ENCODE results near the gene P3H2. TPM values are rescaled to one million over a fixed set of nuclear protein-coding genes. Genes with fewer than 3 reads are reported as not detected.
"Not testable (repeated sequence)": the region's sequence is repeated elsewhere in the genome, so short reads cannot be mapped to it uniquely, and the experiment has no call there.

P3H2 gene
- total and polyA plus RNA-seq, 2 donors (not counting 1 experiment from before 2014, with no cell fraction given) = 20.5 to 21.6 TPM

DNA sequence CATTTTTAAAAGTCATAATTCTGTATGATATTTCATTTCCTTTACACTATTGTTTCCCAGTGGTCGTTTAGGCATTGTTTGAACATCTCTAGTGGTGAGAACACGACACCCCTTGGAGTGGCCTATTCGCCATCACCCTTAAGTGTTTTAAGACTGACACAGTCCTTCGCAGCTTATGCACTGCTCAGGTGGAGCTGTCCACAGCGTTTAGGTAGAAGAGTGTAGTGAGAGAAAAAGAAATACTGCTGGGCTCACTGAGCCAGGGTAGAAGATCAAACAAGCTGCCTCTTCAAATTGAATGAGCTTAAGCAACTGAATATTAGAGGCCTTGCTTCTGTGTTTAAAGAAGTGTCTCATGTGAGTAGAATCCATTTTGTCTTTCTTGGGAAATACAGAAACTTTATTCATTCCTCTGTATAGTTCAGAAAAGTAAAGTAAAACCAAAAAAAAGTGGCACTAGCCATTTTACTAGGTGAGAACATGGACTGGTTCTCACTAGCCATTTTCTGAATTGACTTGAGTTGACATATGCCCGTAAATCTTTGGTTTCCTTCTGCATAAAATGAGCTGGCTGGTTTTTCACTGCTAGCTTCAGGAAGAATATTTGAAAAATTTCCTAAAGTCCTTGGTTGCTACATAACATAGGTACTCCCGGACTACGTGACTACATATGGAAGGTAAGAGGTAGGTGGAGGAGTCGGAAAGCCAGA, 155.9 kb downstream of the P3H2 start:
- Histone ChIP-seq H3K9ac (ENCODE audit: insufficient read depth, low read length) (no peak overlapping the region), H3K9me3 (ENCODE audit: control insufficient read depth, insufficient read depth, low read depth, low read length) (no peaks in the 10 kb centered on the region), H3K4me2 (ENCODE audit: extremely low read depth, insufficient read depth, low read length) (no peak overlapping the region), H3K36me3 (ENCODE audit: control insufficient read depth, insufficient read depth, low read length) (no peaks in the 10 kb centered on the region), H3K79me2 (ENCODE audit: control insufficient read depth, insufficient read depth, low read length) (no peaks in the 10 kb centered on the region), H3K4me3 (replicated peaks in 1 of 4; ENCODE audit: control extremely low read depth in 1 of 4, insufficient read depth in 1 of 4, low read depth in 3 of 4, low read length in 4 of 4) (no peak overlapping the region), H3K27ac (ENCODE audit: insufficient read depth, low read length) (no peak overlapping the region), H4K20me1 (ENCODE audit: control insufficient read depth, extremely low read depth, insufficient read depth, low read length) (no peaks in the 10 kb centered on the region), H3K27me3 (ENCODE audit: control insufficient read depth, insufficient read depth, low read length) (no peaks in the 10 kb centered on the region), H2AFZ (ENCODE audit: low read length) (no peak overlapping the region), H3K4me1 (ENCODE audit: control insufficient read depth, extremely low read depth, insufficient read depth, low read length) (no peaks in the 10 kb centered on the region)
- no peak for TF ChIP-seq EZH2 (IDR thresholded peaks at IDR 0.05; ENCODE audit: low read length, missing control alignments)
- TF ChIP-seq, protein P1, sequence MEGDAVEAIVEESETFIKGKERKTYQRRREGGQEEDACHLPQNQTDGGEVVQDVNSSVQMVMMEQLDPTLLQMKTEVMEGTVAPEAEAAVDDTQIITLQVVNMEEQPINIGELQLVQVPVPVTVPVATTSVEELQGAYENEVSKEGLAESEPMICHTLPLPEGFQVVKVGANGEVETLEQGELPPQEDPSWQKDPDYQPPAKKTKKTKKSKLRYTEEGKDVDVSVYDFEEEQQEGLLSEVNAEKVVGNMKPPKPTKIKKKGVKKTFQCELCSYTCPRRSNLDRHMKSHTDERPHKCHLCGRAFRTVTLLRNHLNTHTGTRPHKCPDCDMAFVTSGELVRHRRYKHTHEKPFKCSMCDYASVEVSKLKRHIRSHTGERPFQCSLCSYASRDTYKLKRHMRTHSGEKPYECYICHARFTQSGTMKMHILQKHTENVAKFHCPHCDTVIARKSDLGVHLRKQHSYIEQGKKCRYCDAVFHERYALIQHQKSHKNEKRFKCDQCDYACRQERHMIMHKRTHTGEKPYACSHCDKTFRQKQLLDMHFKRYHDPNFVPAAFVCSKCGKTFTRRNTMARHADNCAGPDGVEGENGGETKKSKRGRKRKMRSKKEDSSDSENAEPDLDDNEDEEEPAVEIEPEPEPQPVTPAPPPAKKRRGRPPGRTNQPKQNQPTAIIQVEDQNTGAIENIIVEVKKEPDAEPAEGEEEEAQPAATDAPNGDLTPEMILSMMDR (conservative IDR thresholded peaks at IDR 0.05 in 1 of 2, IDR thresholded peaks at IDR 0.05 in 1 of 2; ENCODE audit: low read depth in 1 of 2, low read length in 2 of 2) = no peak
- DNase-seq (ENCODE audit: low read depth in 2 of 2) = no peak

DNA sequence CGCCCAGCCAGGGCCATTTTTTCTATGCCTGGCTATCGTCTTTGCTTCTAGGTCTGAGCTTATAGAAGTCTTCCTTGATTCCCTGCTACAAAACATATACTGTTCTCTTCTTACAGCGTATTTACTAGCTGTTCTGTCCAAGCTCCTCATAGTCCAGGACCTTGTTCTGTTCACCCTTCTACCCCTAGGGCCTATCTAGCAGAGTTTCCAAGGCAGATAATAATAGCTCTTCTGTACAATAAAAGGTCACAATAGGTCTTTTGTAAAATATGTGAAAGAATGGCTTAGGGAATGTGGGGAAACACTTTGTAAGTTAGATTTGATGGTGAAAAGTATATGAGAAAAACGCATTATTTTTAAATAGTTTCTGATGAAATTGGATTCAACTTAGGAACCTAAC, 158.2 kb downstream of the P3H2 start:
- H4K20me1 ChIP-seq (ENCODE audit: control insufficient read depth, extremely low read depth, insufficient read depth, low read length) = no peaks in the 10 kb centered on the region
- H3K9ac ChIP-seq (ENCODE audit: insufficient read depth, low read length) = no peak overlapping the region
- TF ChIP-seq, protein P1 (conservative IDR thresholded peaks at IDR 0.05 in 1 of 2, IDR thresholded peaks at IDR 0.05 in 1 of 2; ENCODE audit: low read depth in 1 of 2, low read length in 2 of 2) = no peak
- TF ChIP-seq EZH2 (IDR thresholded peaks at IDR 0.05; ENCODE audit: low read length, missing control alignments) = no peak
- H3K27ac ChIP-seq (ENCODE audit: insufficient read depth, low read length) = no peak overlapping the region
- no peak overlapping the region for H3K4me3 ChIP-seq (replicated peaks in 1 of 4; ENCODE audit: control extremely low read depth in 1 of 4, insufficient read depth in 1 of 4, low read depth in 3 of 4, low read length in 4 of 4)
- no peak for DNase-seq (ENCODE audit: low read depth in 2 of 2)
- no peaks in the 10 kb centered on the region for H3K27me3 ChIP-seq (ENCODE audit: control insufficient read depth, insufficient read depth, low read length)
- no peaks in the 10 kb centered on the region for H3K36me3 ChIP-seq (ENCODE audit: control insufficient read depth, insufficient read depth, low read length)
- H3K4me2 ChIP-seq (ENCODE audit: extremely low read depth, insufficient read depth, low read length) = no peak overlapping the region
- no peak overlapping the region for H2AFZ ChIP-seq (ENCODE audit: low read length)
- H3K4me1 ChIP-seq (ENCODE audit: control insufficient read depth, extremely low read depth, insufficient read depth, low read length) = no peaks in the 10 kb centered on the region
- H3K9me3 ChIP-seq (ENCODE audit: control insufficient read depth, insufficient read depth, low read depth, low read length) = no peaks in the 10 kb centered on the region
- no peaks in the 10 kb centered on the region for H3K79me2 ChIP-seq (ENCODE audit: control insufficient read depth, insufficient read depth, low read length)

DNA sequence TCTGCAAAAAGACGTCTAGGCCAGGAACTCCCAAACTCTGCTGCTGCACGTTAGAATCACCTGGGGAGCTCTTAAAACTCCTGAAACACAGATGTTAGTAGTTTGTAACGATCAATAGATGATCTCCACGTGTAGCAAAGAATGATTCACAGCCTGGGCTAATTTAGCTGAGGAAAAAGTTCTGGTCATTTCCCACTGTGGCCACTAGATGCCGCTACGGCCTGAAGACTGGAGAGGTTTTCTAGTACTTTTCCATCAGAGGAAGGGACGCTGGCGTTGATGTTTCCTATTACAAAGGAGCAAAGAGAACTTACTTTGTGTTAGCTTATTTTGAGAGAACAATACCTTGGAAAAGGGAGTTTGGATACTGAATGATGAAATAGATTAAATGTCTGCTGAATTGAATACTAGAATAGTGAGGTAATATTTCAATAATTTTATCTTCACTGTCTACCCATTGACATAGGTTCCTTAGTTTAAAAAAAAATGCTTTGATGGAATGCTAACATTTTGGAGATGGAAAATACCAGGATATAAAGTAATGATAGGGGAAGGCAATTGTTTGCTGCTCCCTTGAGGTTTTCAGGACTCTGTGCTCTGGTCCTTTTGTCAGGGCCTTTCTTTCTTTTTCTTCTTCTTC, 159.1 kb downstream of the P3H2 start:
- Histone ChIP-seq H3K27ac (ENCODE audit: insufficient read depth, low read length) (no peak overlapping the region), H3K4me2 (ENCODE audit: extremely low read depth, insufficient read depth, low read length) (no peak overlapping the region), H3K9me3 (ENCODE audit: control insufficient read depth, insufficient read depth, low read depth, low read length) (no peaks in the 10 kb centered on the region), H3K4me1 (ENCODE audit: control insufficient read depth, extremely low read depth, insufficient read depth, low read length) (no peaks in the 10 kb centered on the region), H3K9ac (ENCODE audit: insufficient read depth, low read length) (no peak overlapping the region), H3K4me3 (replicated peaks in 1 of 4; ENCODE audit: control extremely low read depth in 1 of 4, insufficient read depth in 1 of 4, low read depth in 3 of 4, low read length in 4 of 4) (no peak overlapping the region), H4K20me1 (ENCODE audit: control insufficient read depth, extremely low read depth, insufficient read depth, low read length) (no peaks in the 10 kb centered on the region), H3K27me3 (ENCODE audit: control insufficient read depth, insufficient read depth, low read length) (no peaks in the 10 kb centered on the region), H3K79me2 (ENCODE audit: control insufficient read depth, insufficient read depth, low read length) (no peaks in the 10 kb centered on the region), H2AFZ (ENCODE audit: low read length) (no peak overlapping the region), H3K36me3 (ENCODE audit: control insufficient read depth, insufficient read depth, low read length) (no peaks in the 10 kb centered on the region)
- peak; percentile 71 to 80 for DNase-seq (ENCODE audit: low read depth in 2 of 2)
- no peak for TF ChIP-seq EZH2 (IDR thresholded peaks at IDR 0.05; ENCODE audit: low read length, missing control alignments)
- TF ChIP-seq, protein P1 (conservative IDR thresholded peaks at IDR 0.05 in 1 of 2, IDR thresholded peaks at IDR 0.05 in 1 of 2; ENCODE audit: low read depth in 1 of 2, low read length in 2 of 2) = peak; percentile 91 to 94

DNA sequence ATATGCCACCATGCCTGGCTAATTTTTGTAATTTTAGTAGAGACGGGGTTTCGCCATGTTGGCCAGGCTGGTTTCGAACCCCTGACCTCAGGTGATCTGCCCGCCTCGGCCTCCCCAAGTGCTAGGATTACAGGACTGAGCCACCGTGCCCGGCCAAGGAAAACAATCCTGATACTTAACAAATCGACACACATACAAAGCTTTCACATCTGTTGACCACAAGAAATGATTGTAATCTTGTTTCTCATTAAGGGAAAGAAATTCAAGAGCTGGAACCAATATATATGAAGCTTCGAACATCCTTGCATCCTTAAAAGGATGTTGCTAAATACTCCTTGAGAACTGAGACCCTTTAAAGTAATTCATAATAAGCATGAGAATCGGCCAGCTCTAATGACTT, 159.6 kb downstream of the P3H2 start:
- H3K4me1 ChIP-seq (ENCODE audit: control insufficient read depth, extremely low read depth, insufficient read depth, low read length); H3K27me3 ChIP-seq (ENCODE audit: control insufficient read depth, insufficient read depth, low read length); H3K79me2 ChIP-seq (ENCODE audit: control insufficient read depth, insufficient read depth, low read length); H3K4me3 ChIP-seq (replicated peaks in 1 of 4; ENCODE audit: control extremely low read depth in 1 of 4, insufficient read depth in 1 of 4, low read depth in 3 of 4, low read length in 4 of 4); H3K36me3 ChIP-seq (ENCODE audit: control insufficient read depth, insufficient read depth, low read length); H3K4me2 ChIP-seq (ENCODE audit: extremely low read depth, insufficient read depth, low read length); H3K9me3 ChIP-seq (ENCODE audit: control insufficient read depth, insufficient read depth, low read depth, low read length); H2AFZ ChIP-seq (ENCODE audit: low read length); H3K9ac ChIP-seq (ENCODE audit: insufficient read depth, low read length); H4K20me1 ChIP-seq (ENCODE audit: control insufficient read depth, extremely low read depth, insufficient read depth, low read length); H3K27ac ChIP-seq (ENCODE audit: insufficient read depth, low read length): not testable (repeated sequence)
- peak in 1 of 2 donors; percentile 60 for DNase-seq (ENCODE audit: low read depth in 2 of 2)
